ENCODE measurements around the gene GRK6. TPM values are rescaled to one million over a fixed set of nuclear protein-coding genes. Genes with fewer than 3 reads are reported as not detected.
A peak's percentile ranks its signal among the peaks of the same experiment; 100 is the strongest.

GRK6 gene
- total RNA-seq, 1 donor from 2014 or later: 43.0 TPM

DNA sequence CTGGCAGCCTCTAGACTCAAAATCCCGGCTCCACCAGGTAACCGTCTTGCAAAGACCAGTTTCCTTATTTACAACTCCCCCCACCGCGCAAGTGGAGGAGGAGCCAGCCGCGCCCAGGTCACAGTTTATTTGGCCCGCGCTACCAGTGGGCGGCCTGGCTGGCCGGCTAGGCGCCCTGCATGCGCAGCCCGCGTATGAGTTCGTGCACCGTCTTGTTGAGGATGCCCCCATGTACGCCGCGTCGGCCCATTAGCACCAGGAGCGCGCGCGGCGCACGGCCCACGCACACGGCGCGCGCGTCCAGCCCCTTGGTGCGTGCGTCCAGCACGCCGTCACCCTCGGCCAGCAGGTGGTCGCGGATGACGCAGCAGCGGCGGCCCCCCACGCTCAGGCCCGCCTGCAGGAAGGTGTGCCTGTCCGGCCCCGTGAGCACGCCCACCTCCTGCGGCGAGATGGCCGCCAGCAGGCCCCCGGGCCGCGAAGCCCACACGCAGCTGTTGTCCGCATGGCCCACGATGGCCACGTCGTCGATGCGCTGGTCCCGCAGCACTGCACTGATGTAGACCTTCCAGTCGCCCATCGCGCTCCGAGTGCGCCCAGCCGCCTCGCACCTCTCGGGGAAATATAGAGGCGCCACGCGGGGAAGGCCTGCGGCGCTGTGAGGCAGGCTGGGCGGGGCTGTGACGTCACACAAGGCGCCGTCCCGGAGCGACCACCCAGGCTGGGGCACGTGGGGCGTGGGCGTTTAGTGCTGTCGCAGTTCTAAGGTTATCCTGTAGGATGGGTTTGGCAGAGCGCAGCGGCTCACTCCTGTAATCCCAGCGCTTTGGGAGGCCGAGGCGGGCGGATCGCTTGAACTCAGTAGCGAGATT, 26.2 kb upstream of the GRK6 start, which contains the start of gene PFN3:
Gene PFN3 (minus strand): TSS at position 665 of the 872 bp plus-strand sequence. CDS start 85 bp downstream, at position 580.
- peaks cover 7% of the 10 kb centered on the region for H3K4me1 Mint-ChIP-seq (ENCODE audit: low read depth)
- DNase-seq (ENCODE audit: low spot score, unreplicated experiment): no peak
- no peak within 1 kb of the TSS for H3K27ac Mint-ChIP-seq
- peaks cover 53% of the 10 kb centered on the region for H3K27me3 Mint-ChIP-seq
- TF ChIP-seq, protein P1, sequence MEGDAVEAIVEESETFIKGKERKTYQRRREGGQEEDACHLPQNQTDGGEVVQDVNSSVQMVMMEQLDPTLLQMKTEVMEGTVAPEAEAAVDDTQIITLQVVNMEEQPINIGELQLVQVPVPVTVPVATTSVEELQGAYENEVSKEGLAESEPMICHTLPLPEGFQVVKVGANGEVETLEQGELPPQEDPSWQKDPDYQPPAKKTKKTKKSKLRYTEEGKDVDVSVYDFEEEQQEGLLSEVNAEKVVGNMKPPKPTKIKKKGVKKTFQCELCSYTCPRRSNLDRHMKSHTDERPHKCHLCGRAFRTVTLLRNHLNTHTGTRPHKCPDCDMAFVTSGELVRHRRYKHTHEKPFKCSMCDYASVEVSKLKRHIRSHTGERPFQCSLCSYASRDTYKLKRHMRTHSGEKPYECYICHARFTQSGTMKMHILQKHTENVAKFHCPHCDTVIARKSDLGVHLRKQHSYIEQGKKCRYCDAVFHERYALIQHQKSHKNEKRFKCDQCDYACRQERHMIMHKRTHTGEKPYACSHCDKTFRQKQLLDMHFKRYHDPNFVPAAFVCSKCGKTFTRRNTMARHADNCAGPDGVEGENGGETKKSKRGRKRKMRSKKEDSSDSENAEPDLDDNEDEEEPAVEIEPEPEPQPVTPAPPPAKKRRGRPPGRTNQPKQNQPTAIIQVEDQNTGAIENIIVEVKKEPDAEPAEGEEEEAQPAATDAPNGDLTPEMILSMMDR (IDR thresholded peaks at IDR 0.05; ENCODE audit: unreplicated experiment): no peak
- H3K36me3 Mint-ChIP-seq (ENCODE audit: insufficient read depth): no peaks in the 10 kb centered on the region
- H3K4me3 Mint-ChIP-seq (ENCODE audit: low read depth): no peak within 1 kb of the TSS
- no peaks in the 10 kb centered on the region for H3K9me3 Mint-ChIP-seq (ENCODE audit: low read depth)

DNA sequence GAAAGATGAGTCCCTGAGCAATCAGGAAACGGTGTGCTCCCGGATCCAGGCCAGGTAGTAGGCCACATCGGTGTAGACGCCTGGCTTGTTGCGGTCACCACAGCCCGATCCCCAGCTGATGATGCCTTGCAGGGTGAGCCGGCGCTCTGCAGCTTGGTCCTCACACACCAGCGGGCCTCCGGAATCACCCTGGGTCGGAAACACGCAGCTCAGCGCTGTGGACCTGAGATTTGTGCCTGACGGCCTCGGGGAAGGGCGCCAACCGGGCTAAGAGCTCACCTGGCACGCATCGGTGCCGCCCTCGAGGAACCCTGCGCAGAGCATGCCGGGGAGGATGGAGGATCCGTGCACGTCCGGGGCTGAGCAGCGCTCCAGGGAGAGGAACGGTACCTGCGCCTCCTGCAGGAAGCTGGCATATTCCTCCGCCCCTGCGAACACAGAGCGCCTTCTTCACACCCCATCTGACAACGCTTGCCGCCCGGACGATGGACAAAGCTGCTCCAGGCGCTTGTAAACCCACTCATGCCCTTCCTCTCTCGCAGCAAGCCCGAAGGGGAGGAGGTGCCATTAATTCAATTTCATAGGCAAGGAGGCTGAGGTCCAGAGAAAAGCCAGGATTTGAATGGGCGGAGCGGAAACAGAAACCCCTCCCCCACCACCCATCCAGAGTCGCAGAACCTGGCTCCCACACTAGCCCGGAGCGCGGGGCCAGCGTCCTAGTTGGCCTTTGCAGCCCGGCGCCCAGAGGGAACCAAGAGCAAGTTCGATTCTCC, 24.0 kb upstream of the GRK6 start:
- peak; percentile 54 for DNase-seq (ENCODE audit: low spot score, unreplicated experiment)
- H3K4me1 Mint-ChIP-seq (ENCODE audit: low read depth): peaks cover 7% of the 10 kb centered on the region
- H3K27ac Mint-ChIP-seq: peak overlapping the region; percentile 94
- TF ChIP-seq, protein P1 (IDR thresholded peaks at IDR 0.05; ENCODE audit: unreplicated experiment): peak; percentile 64
- peak overlapping the region; percentile 67 for H3K4me3 Mint-ChIP-seq (ENCODE audit: low read depth)
- H3K27me3 Mint-ChIP-seq: peaks cover 65% of the 10 kb centered on the region
- no peaks in the 10 kb centered on the region for H3K9me3 Mint-ChIP-seq (ENCODE audit: low read depth)
- H3K36me3 Mint-ChIP-seq (ENCODE audit: insufficient read depth): no peaks in the 10 kb centered on the region

DNA sequence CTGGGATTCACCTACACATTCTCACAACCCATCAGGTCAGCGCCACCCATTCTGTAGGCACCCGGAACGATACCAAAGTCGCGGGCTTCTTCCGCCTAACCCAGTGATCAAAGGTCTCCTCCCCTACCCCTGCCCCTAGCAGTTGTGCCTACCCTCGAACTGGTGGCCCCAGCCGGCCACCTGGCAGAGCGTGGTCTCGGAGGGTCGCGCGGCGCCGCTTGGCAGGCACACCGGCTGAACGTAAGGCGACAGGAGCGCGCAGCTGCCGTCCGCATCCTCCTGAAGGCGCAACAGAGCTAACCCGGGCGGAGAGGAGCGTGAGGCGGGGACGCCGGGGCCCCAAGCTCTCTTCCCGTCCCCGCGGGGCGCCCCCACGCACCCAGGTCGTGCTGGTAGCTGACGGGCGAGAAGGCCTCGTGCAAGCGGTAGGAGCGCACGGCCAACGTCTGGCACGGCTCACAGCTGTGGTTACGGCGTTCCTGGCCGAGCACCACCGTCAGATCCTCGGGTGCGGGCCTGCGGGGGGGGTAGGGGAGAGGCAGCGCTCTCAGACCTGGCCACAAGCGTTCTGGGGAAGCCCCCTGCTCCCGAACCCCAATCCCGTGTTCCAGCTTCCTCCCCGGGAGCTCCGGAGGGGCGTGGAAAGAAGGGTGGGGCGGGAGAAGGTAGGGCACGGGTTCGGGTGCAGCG, 23.2 kb upstream of the GRK6 start:
- Mint-ChIP-seq H3K36me3 (ENCODE audit: insufficient read depth) (no peaks in the 10 kb centered on the region), H3K4me1 (ENCODE audit: low read depth) (peaks cover 7% of the 10 kb centered on the region), H3K27me3 (peaks cover 66% of the 10 kb centered on the region), H3K4me3 (ENCODE audit: low read depth) (peak overlapping the region; percentile 67), H3K27ac (peak overlapping the region; percentile 94), H3K9me3 (ENCODE audit: low read depth) (no peaks in the 10 kb centered on the region)
- DNase-seq (ENCODE audit: low spot score, unreplicated experiment): no peak
- TF ChIP-seq, protein P1 (IDR thresholded peaks at IDR 0.05; ENCODE audit: unreplicated experiment): no peak

DNA sequence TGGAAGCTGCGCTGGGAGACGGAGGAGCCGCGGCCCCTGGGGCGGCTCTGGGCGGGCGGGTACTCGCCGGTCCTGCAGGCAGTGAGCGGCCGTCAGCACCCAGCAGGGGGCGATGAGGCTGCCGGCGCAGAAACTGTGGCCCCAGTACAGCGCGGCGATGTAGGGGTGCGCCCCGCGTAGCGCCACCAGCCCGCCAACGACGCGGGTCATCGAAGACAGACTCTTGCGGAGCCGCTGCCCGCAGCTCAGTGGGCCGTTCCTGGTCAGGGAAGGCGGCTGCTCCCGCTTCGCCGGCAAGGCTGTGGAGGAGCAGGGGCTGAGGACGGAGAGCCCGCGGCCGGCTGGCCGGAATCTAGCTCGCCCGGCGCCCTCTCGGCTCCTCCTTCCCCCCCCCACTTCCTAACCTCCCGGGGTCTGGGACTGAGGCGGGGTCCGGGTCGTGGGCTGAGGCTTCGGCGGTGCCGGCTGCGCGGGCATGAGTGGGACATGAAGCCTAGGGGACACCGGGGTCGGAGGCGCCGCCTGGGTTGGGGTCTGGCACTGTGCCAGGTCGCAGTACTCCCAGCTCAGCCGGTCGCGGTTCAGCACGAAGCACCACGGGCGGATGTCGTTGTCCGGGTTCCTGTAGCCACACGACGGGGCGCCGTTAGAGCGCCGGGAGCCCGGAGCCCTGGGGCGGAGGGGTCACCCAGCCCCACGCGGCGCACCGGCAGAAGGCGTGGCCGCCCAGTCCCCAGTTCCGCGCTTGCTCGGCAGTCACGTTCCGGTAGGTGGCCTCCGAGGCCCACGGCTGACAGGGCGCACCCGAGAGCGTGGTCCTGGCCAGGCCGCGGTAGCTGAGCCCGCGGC, 22.5 kb upstream of the GRK6 start:
- no peaks in the 10 kb centered on the region for H3K9me3 Mint-ChIP-seq (ENCODE audit: low read depth)
- peaks cover 7% of the 10 kb centered on the region for H3K4me1 Mint-ChIP-seq (ENCODE audit: low read depth)
- no peaks in the 10 kb centered on the region for H3K36me3 Mint-ChIP-seq (ENCODE audit: insufficient read depth)
- H3K27me3 Mint-ChIP-seq: peaks cover 66% of the 10 kb centered on the region
- TF ChIP-seq, protein P1 (IDR thresholded peaks at IDR 0.05; ENCODE audit: unreplicated experiment): peak; percentile 79
- DNase-seq (ENCODE audit: low spot score, unreplicated experiment): peak; percentile 61
- peak overlapping the region; percentile 67 for H3K4me3 Mint-ChIP-seq (ENCODE audit: low read depth)
- H3K27ac Mint-ChIP-seq: no peak overlapping the region
